H1 (cell line): ENCODE results near the gene DPY19L1. TPM values are rescaled to one million over a fixed set of nuclear protein-coding genes. Genes with fewer than 3 reads are reported as not detected.

ENCODE experiments used
- CTCF ChIA-PET: fragments of 300-600 bp; sonication (Branson Sonifier 250); formaldehyde crosslinking; loops from one replicate; lab custom pipeline; 2021; ENCODE audit not compliant: partially characterized antibody; lab: Charles Lee
- POLR2A ChIA-PET: fragments of 300-600 bp; sonication (Branson Sonifier 250); formaldehyde crosslinking; loops from one replicate; lab custom pipeline; 2021; ENCODE audit warnings: inconsistent platforms; ENCODE audit not compliant: partially characterized antibody; lab: Charles Lee
- DNase-seq, 2 experiments: peaks; one replicate each; pipeline versions ENCODE4 v3.0.0 to v3.0.0-alpha.2; 2010 to 2022; ENCODE audit warnings: low spot score in 2 of 2, low read depth in 1 of 2, mixed read lengths in 1 of 2
- FAIRE-seq: peaks from 2 replicates; lab custom pipeline; 2011; peaks lifted over from hg19 to GRCh38; lab: Jason Lieb, UNC
- H2AFZ ChIP-seq: 2 replicates; pipeline ENCODE4 v1.8.1; 2012; ENCODE audit warnings: low read length, inconsistent platforms
- H2AK5ac ChIP-seq: 2 replicates; pipeline ENCODE4 v1.6.1; 2013; ENCODE audit warnings: low read depth, low read length
- H2BK120ac ChIP-seq: replicated peaks from 2 replicates; pipeline ENCODE3; 2013; ENCODE audit warnings: low read depth, low read length, inconsistent platforms
- H2BK12ac ChIP-seq: 2 replicates; pipeline ENCODE4 v1.6.1; 2013; ENCODE audit warnings: low read depth, low read length
- H2BK15ac ChIP-seq: 2 replicates; pipeline ENCODE4 v1.6.1; 2013; ENCODE audit warnings: low read length
- H2BK20ac ChIP-seq: 2 replicates; pipeline ENCODE4 v1.6.1; 2013; ENCODE audit warnings: low read length
- H2BK5ac ChIP-seq: 2 replicates; pipeline ENCODE4 v1.6.1; 2013; ENCODE audit warnings: low read depth, low read length
- H3K14ac ChIP-seq: 2 replicates; pipeline ENCODE4 v1.6.1; 2013; ENCODE audit warnings: inconsistent platforms; ENCODE audit not compliant: insufficient read length
- H3K18ac ChIP-seq: 2 replicates; pipeline ENCODE4 v1.6.1; 2013; ENCODE audit warnings: low read length; ENCODE audit errors: extremely low read depth
- H3K23ac ChIP-seq: 2 replicates; pipeline ENCODE4 v1.6.1; 2013; ENCODE audit warnings: inconsistent platforms; ENCODE audit not compliant: insufficient read length
- H3K23me2 ChIP-seq: 2 replicates; pipeline ENCODE4 v1.6.1; 2013; ENCODE audit warnings: low read depth, low read length
- H3K27ac ChIP-seq: 2 replicates; pipeline ENCODE4 v1.6.1; 2011; ENCODE audit warnings: low read depth, low read length, inconsistent platforms
- H3K27me3 ChIP-seq, 4 experiments: replicated peaks in 1 of 4; 1 replicate in 1 of 4; 2 replicates in 3 of 4; pipeline versions ENCODE4 v1.6.1 to v1.8.1; 2011 to 2013; ENCODE audit warnings: low read length in 3 of 4, mild to moderate bottlenecking in 3 of 4, inconsistent platforms in 2 of 4, mixed read lengths in 2 of 4, moderate library complexity in 1 of 4; ENCODE audit not compliant: control insufficient read depth in 3 of 4, insufficient read depth in 3 of 4; ENCODE audit errors: extremely low read depth in 1 of 4
- H3K36me3 ChIP-seq, 4 experiments: 2 replicates each; pipeline versions ENCODE4 v1.6.1 to v1.8.1; 2011 to 2013; ENCODE audit warnings: mild to moderate bottlenecking in 4 of 4, low read length in 3 of 4, moderate library complexity in 2 of 4, control low read depth in 1 of 4, inconsistent platforms in 1 of 4; ENCODE audit not compliant: insufficient read depth in 4 of 4, control insufficient read depth in 2 of 4
- H3K4ac ChIP-seq: replicated peaks from 2 replicates; pipeline ENCODE3; 2013; ENCODE audit warnings: low read length, low read depth, mixed read lengths, inconsistent platforms; ENCODE audit not compliant: insufficient read length
- H3K4me1 ChIP-seq, 4 experiments: replicated peaks in 1 of 4; 1 replicate in 1 of 4; 2 replicates in 3 of 4; pipeline versions ENCODE4 v1.6.1 to v1.8.1; 2011 to 2013; ENCODE audit warnings: low read length in 3 of 4, inconsistent platforms in 2 of 4, mixed read lengths in 1 of 4; ENCODE audit not compliant: insufficient read depth in 4 of 4, control insufficient read depth in 3 of 4
- H3K4me2 ChIP-seq, 2 experiments: 2 replicates each; pipeline versions ENCODE4 v1.6.1 to v1.8.1; 2011 to 2013; ENCODE audit warnings: low read depth in 2 of 2, low read length in 2 of 2, control low read depth in 1 of 2, inconsistent platforms in 1 of 2, mild to moderate bottlenecking in 1 of 2; ENCODE audit not compliant: insufficient read depth in 1 of 2
- H3K4me3 ChIP-seq, 4 experiments: fragments of 200-600, 300-600 bp in 1 of 4; sonication (generic), shearing (Covaris generic), sonication (Bioruptor Twin) in 1 of 4; 2 replicates each; pipeline versions ENCODE4 v1.5.1 to v1.8.1; 2011 to 2016; ENCODE audit warnings: low read length in 4 of 4, low read depth in 3 of 4, control low read depth in 2 of 4, inconsistent platforms in 2 of 4, mild to moderate bottlenecking in 2 of 4, mixed read lengths in 1 of 4, moderate library complexity in 1 of 4; ENCODE audit not compliant: insufficient read depth in 2 of 4; ENCODE audit errors: extremely low read depth in 1 of 4
- H3K56ac ChIP-seq: replicated peaks from 2 replicates; pipeline ENCODE3; 2013; ENCODE audit warnings: low read depth, mild to moderate bottlenecking, mixed read lengths, low read length, inconsistent platforms; ENCODE audit not compliant: insufficient read length
- H3K79me1 ChIP-seq: 2 replicates; pipeline ENCODE4 v1.6.1; 2013; ENCODE audit warnings: low read depth, low read length, control low read depth
- H3K79me2 ChIP-seq, 2 experiments: 2 replicates each; pipeline versions ENCODE4 v1.6.1 to v1.8.1; 2012 to 2013; ENCODE audit warnings: low read length in 2 of 2, mild to moderate bottlenecking in 2 of 2, inconsistent platforms in 1 of 2; ENCODE audit not compliant: insufficient read depth in 2 of 2, control insufficient read depth in 1 of 2
- H3K9ac ChIP-seq, 4 experiments: replicated peaks in 1 of 4; 1 replicate in 1 of 4; 2 replicates in 3 of 4; pipeline versions ENCODE4 v1.6.1 to v1.8.1; 2011 to 2013; ENCODE audit warnings: low read depth in 3 of 4, low read length in 3 of 4, control low read depth in 2 of 4, mild to moderate bottlenecking in 2 of 4, moderate library complexity in 2 of 4, inconsistent platforms in 1 of 4; ENCODE audit errors: extremely low read depth in 1 of 4
- H3K9me3 ChIP-seq, 2 experiments: 2 replicates each; pipeline versions ENCODE4 v1.6.1 to v1.8.1; 2012 to 2013; ENCODE audit warnings: mild to moderate bottlenecking in 2 of 2, moderate library complexity in 2 of 2, control low read depth in 1 of 2, inconsistent platforms in 1 of 2, low read depth in 1 of 2, low read length in 1 of 2, mixed read lengths in 1 of 2; ENCODE audit not compliant: insufficient read depth in 2 of 2
- H4K20me1 ChIP-seq, 2 experiments: replicated peaks in 1 of 2; 2 replicates each; pipeline versions ENCODE3 to v1.8.1; 2011 to 2013; ENCODE audit warnings: inconsistent platforms in 2 of 2, low read length in 2 of 2, mild to moderate bottlenecking in 1 of 2; ENCODE audit not compliant: insufficient read depth in 2 of 2, control insufficient read depth in 1 of 2
- H4K5ac ChIP-seq: 2 replicates; pipeline ENCODE4 v1.6.1; 2013; ENCODE audit warnings: low read length, low read depth, mixed read lengths, inconsistent platforms; ENCODE audit not compliant: insufficient read length
- H4K8ac ChIP-seq: 2 replicates; pipeline ENCODE4 v1.8.0; 2013; ENCODE audit warnings: mild to moderate bottlenecking, moderate library complexity, low read length, inconsistent platforms; ENCODE audit not compliant: insufficient read depth; ENCODE audit errors: extremely low read depth
- H4K91ac ChIP-seq: replicated peaks from 2 replicates; pipeline ENCODE3; 2013; ENCODE audit warnings: low read length, mixed read lengths, inconsistent platforms; ENCODE audit not compliant: insufficient read length
- CEBPB ChIP-seq: IDR thresholded peaks from 2 replicates; pipeline ENCODE4 v1.6.1; 2012; ENCODE audit warnings: low read depth, low read length
- EP300 ChIP-seq, 2 experiments: IDR thresholded peaks; 1 replicate in 1 of 2; 2 replicates in 1 of 2; pipeline ENCODE4 v1.6.1; 2011 to 2012; ENCODE audit warnings: low read depth in 2 of 2, low read length in 2 of 2, mild to moderate bottlenecking in 2 of 2, borderline replicate concordance in 1 of 2, inconsistent platforms in 1 of 2, moderate library complexity in 1 of 2
- FOSL1 ChIP-seq: IDR thresholded peaks from 2 replicates; pipeline ENCODE4 v1.6.1; 2011; ENCODE audit warnings: mild to moderate bottlenecking, low read depth, low read length, moderate library complexity; ENCODE audit not compliant: insufficient read depth
- KDM4A ChIP-seq: IDR thresholded peaks from one replicate; pipeline ENCODE4 v1.7.1; 2012; ENCODE audit warnings: low read depth, mild to moderate bottlenecking, moderate library complexity, low read length, inconsistent platforms; ENCODE audit not compliant: severe bottlenecking
- MAX ChIP-seq: IDR thresholded peaks from 2 replicates; pipeline ENCODE4 v1.6.1; 2012; ENCODE audit warnings: inconsistent platforms
- NRF1 ChIP-seq: IDR thresholded peaks from 2 replicates; pipeline ENCODE4 v1.6.1; 2011; ENCODE audit warnings: mild to moderate bottlenecking, low read depth, low read length, improper control_type of control experiment
- POLR2A ChIP-seq, 2 experiments: IDR thresholded peaks; 1 replicate in 1 of 2; 2 replicates in 1 of 2; pipeline ENCODE4 v1.6.1; 2011; ENCODE audit warnings: low read depth in 2 of 2, low read length in 2 of 2, mild to moderate bottlenecking in 2 of 2; ENCODE audit errors: control extremely low read depth in 1 of 2
- POU5F1 ChIP-seq: IDR thresholded peaks from 2 replicates; pipeline ENCODE4 v1.6.1; 2011; ENCODE audit warnings: low read depth, mild to moderate bottlenecking, low read length, moderate library complexity
- SIN3A ChIP-seq, 2 experiments: IDR thresholded peaks in 1 of 2; conservative IDR thresholded peaks in 1 of 2; 2 replicates each; pipeline ENCODE4 v1.6.1; 2011 to 2012; ENCODE audit warnings: low read length in 2 of 2, improper control_type of control experiment in 1 of 2, low read depth in 1 of 2, mild to moderate bottlenecking in 1 of 2
- SUZ12 ChIP-seq: fragments of 200-600 bp; sonication (generic); IDR thresholded peaks from 2 replicates; pipeline ENCODE4 v1.6.1; 2012; ENCODE audit warnings: mild to moderate bottlenecking, inconsistent platforms, low read length, moderate library complexity, mixed read lengths
- TEAD4 ChIP-seq: IDR thresholded peaks from 2 replicates; pipeline ENCODE4 v1.6.1; 2012; ENCODE audit warnings: low read depth, low read length, inconsistent platforms, mixed read lengths
- WGBS, 2 experiments: shearing (Covaris generic) in 1 of 2; methylation state at CpG; one replicate each; pipeline versions ENCODE4 v1.1.6 to v1.1.7; 2013 to 2015; ENCODE audit warnings: low lambda C conversion rate in 2 of 2, mixed read lengths in 2 of 2, inconsistent platforms in 1 of 2, low coverage in 1 of 2, missing lambda C conversion rate in 1 of 2; ENCODE audit not compliant: insufficient replicate concordance in 2 of 2, insufficient coverage in 1 of 2, insufficient read length in 1 of 2; ENCODE audit errors: extremely low coverage in 1 of 2, missing lambda C conversion rate in 1 of 2; 5-methylcytosine and 5-hydroxymethylcytosine counted together
- polyA plus RNA-seq, 7 experiments: library from polyadenylated mRNA; depleted of rRNA in 3 of 7; stranded (reverse) in 5 of 7; unstranded in 2 of 7; fragments of >200 nt in 5 of 7; fragments of 200-250 nt in 2 of 7; gene quantifications; 1 replicate in 5 of 7; 2 replicates in 1 of 7; 4 replicates in 1 of 7; pipeline versions ENCODE4 v1.2.1 to v1.2.3, GENCODE V29; 2011 to 2013; ENCODE audit warnings: missing spikeins in 2 of 7, mixed read lengths in 2 of 7
- total RNA-seq: library from RNA; stranded (reverse); fragmentation: NEBNext Ultra II Directional; extraction: Animal tissue kit (Norgen Biotek cat#: 25700); gene quantifications from 2 replicates; pipeline ENCODE4 v1.2.1, GENCODE V29; 2021

DPY19L1 gene
- total and polyA plus RNA-seq, 2 of the 8 experiments (the other 6 are each of a cell fraction or from before 2014, with no cell fraction given) = 14.1 to 23.3 TPM

- peak overlapping the region; percentile 82 for H4K5ac ChIP-seq
- DNase-seq (peak; percentile 71 to 91), FAIRE-seq (no peak)
- H2BK120ac ChIP-seq = no peak overlapping the region
- peak overlapping the region; percentile 79; the same call in 1 of the 2 replicates for H3K18ac ChIP-seq
- H2AK5ac ChIP-seq = no peak overlapping the region
- peak overlapping the region; percentile 22; the same call in 1 of the 2 replicates for H2BK5ac ChIP-seq
- H3K27ac ChIP-seq = peak overlapping the region; percentile 78; the same call in 1 of the 2 replicates
- H2BK12ac ChIP-seq = no peak overlapping the region
- 0 out of 2 replicates have a peak overlapping the region, but pooled peaks have one; percentile 30 for H2AFZ ChIP-seq
- no peak overlapping the region for H2BK20ac ChIP-seq
- POLR2A ChIA-PET = no interaction called here
- H3K23me2 ChIP-seq = peaks cover 4% of the 10 kb centered on the region; the same call in 1 of the 2 replicates
- peak overlapping the region; percentile 49 to 80 (median 62); a peak in 6 of 7 replicates for H3K9ac ChIP-seq
- H3K4me3 ChIP-seq = peak overlapping the region; percentile 65 to 70 (median 67)
- no peaks in the 10 kb centered on the region for H3K9me3 ChIP-seq
- no peak overlapping the region for H3K23ac ChIP-seq
- no peaks in the 10 kb centered on the region for H3K36me3 ChIP-seq
- peak overlapping the region; percentile 52 for H3K56ac ChIP-seq
- H2BK15ac ChIP-seq = no peak overlapping the region
- CTCF ChIA-PET = no interaction called here
- peak overlapping the region; percentile 14 for H3K4ac ChIP-seq
- H3K14ac ChIP-seq = no peak overlapping the region
- no peaks in the 10 kb centered on the region for H3K27me3 ChIP-seq
- H4K8ac ChIP-seq = peak overlapping the region; percentile 94
- H4K91ac ChIP-seq = peak overlapping the region; percentile 34
- WGBS, 2 experiments = 1% methylated on average over 37 of the region's 100 CpGs; no CpG with 5 or more reads in 1 of the 2 experiments
- peaks cover 6% of the 10 kb centered on the region for H3K79me1 ChIP-seq
- peaks cover 7 to 35% of the 10 kb centered on the region in 2 experiments for H3K79me2 ChIP-seq
- peaks cover 0 to 5% of the 10 kb centered on the region in 2 experiments for H4K20me1 ChIP-seq
- peak overlapping the region; percentile 66 to 73 for H3K4me2 ChIP-seq
- peaks cover 0 to 10% (median 5%) of the 10 kb centered on the region in 4 experiments; a peak in 4 of 7 replicates for H3K4me1 ChIP-seq
- TF ChIP-seq CEBPB (no peak), POU5F1 (no peak), SUZ12 (no peak), SIN3A (conservative IDR thresholded peaks at IDR 0.05 in 1 of 2, IDR thresholded peaks at IDR 0.05 in 1 of 2; ENCODE audit: low read depth in 1 of 2, low read length in 2 of 2) (peak in 1 of 2 experiments; percentile 64; a peak in 1 of 4 replicates), TEAD4 (no peak), POLR2A (IDR thresholded peaks at IDR 0.05; ENCODE audit: control extremely low read depth in 1 of 2, low read depth in 2 of 2, low read length in 2 of 2) (peak; percentile 57 to 79), KDM4A (peak; percentile 85), FOSL1 (no peak), MAX (0 out of 2 replicates have a peak, but pooled peaks have one; percentile 36), EP300 (IDR thresholded peaks at IDR 0.05; ENCODE audit: borderline replicate concordance in 1 of 2, low read depth in 2 of 2, low read length in 2 of 2) (no peak), NRF1 (no peak)
Measured at GRCh38 chr7:35037526-35038341, 449 bp upstream of the DPY19L1 start.
